Adrenal gland (tissue), 12 donors: ENCODE measurements around the gene TXNDC2. TPM values are rescaled to one million over a fixed set of nuclear protein-coding genes. Genes with fewer than 3 reads are reported as not detected.
A peak's percentile ranks its signal among the peaks of the same experiment; 100 is the strongest.

ENCODE experiments used
- DNase-seq, 7 donors: peaks; one replicate each; pipeline ENCODE4 v3.0.0-alpha.2; 2019 to 2020
- H3K27ac ChIP-seq, 5 donors: fragments of 200-600 bp; sonication (generic) in 4 of 5; 1 replicate in 3 of 5; 2 replicates in 2 of 5; pipeline versions ENCODE4 v1.5.1 to v1.8.0; 2016 to 2020; ENCODE audit warnings: mild to moderate bottlenecking in 1 of 5
- H3K27me3 ChIP-seq: fragments of 200-600 bp; 2 replicates; pipeline ENCODE4 v1.8.0; 2021
- H3K36me3 ChIP-seq, 2 donors: fragments of 200-600 bp; replicated peaks in 1 of 2; 1 replicate in 1 of 2; 2 replicates in 1 of 2; pipeline versions ENCODE4 v1.5.1 to v1.8.0; 2018 to 2022
- H3K4me1 ChIP-seq, 2 donors: fragments of 200-600 bp; replicated peaks in 1 of 2; 1 replicate in 1 of 2; 2 replicates in 1 of 2; pipeline versions ENCODE4 v1.5.1 to v1.8.0; 2018 to 2021
- H3K4me3 ChIP-seq, 4 donors: fragments of 200-600 bp; sonication (generic) in 3 of 4; one replicate each; pipeline ENCODE4 v1.5.1; 2016 to 2018
- H3K9me3 ChIP-seq, 3 donors: fragments of 200-600 bp; sonication (generic) in 1 of 3; replicated peaks in 1 of 3; 1 replicate in 2 of 3; 2 replicates in 1 of 3; pipeline versions ENCODE4 v1.5.1 to v1.8.0; 2016 to 2021
- POLR2A ChIP-seq, 2 donors: fragments of 450-650 bp; IDR thresholded peaks; one replicate each; pipeline ENCODE4 v1.6.1; 2017; ENCODE audit warnings: antibody characterized with exemption in 2 of 2, mild to moderate bottlenecking in 2 of 2, moderate library complexity in 1 of 2
- WGBS, 4 donors: extraction: QIAGEN DNeasy Blood & Tissue Kit in 2 of 4; methylation state at CpG; one replicate each; pipeline versions ENCODE4 v1.1.5 to v1.1.7; 2013 to 2017; 5-methylcytosine and 5-hydroxymethylcytosine counted together
- intact Hi-C, 2 donors: fragments of 100-400 bp; cut with DNase I; formaldehyde crosslinking; loops; one replicate each; pipeline versions ENCODE4 v1.14.1 to v1.15.0; 2022 to 2023
- polyA plus RNA-seq, 3 donors: library from polyadenylated mRNA; stranded (reverse); fragments of 200-250 nt in 2 of 3; fragments of 350-450 nt in 1 of 3; fragmentation: Illumina TruSeq in 1 of 3; extraction: RNeasy Lipid Tissue Mini Kit (QIAGEN cat#74804) in 1 of 3; gene quantifications; one replicate each; pipeline ENCODE4 v1.2.3, GENCODE V29; 2013 to 2014
- total RNA-seq, 9 donors: library from RNA; depleted of rRNA in 4 of 9; stranded (reverse); fragments of >200 nt in 4 of 9; fragments of 120-200 nt in 1 of 9; fragmentation: NEBNext Ultra II Directional in 1 of 9; extraction: Animal tissue kit (Norgen Biotek cat#: 25700) in 1 of 9; gene quantifications; one replicate each; pipeline versions ENCODE4 v1.1.0 to v1.2.4, GENCODE V29; 2013 to 2023
- TF ChIP-seq, protein P1 (sequence below), 6 experiments: fragments of 450-650 bp in 4 of 6; fragments of 200-600 bp in 2 of 6; sonication (generic) in 1 of 6; IDR thresholded peaks; 1 replicate in 5 of 6; 2 replicates in 1 of 6; pipeline versions ENCODE4 v1.5.1 to v1.8.0; 2016 to 2021; ENCODE audit warnings: antibody characterized with exemption in 6 of 6, mild to moderate bottlenecking in 2 of 6, moderate library complexity in 1 of 6
- donor health status: healthy with polysubstance abuse.
- donor health status: Bipolar disorder and iron deficiency.
- donor health status: DM: yes; HTN: yes; CAD: no.
- donor health status: DM: no; HTN: no; CAD: no.
- donor health status: DM: no; HTN: no; CAD: no.
- donor health status: DM: yes; HTN: yes; CAD: no.

Gene TXNDC2
- total and polyA plus RNA-seq, 12 donors, result 0.08 to 0.43 (median 0.22) TPM; not detected in 5

DNA sequence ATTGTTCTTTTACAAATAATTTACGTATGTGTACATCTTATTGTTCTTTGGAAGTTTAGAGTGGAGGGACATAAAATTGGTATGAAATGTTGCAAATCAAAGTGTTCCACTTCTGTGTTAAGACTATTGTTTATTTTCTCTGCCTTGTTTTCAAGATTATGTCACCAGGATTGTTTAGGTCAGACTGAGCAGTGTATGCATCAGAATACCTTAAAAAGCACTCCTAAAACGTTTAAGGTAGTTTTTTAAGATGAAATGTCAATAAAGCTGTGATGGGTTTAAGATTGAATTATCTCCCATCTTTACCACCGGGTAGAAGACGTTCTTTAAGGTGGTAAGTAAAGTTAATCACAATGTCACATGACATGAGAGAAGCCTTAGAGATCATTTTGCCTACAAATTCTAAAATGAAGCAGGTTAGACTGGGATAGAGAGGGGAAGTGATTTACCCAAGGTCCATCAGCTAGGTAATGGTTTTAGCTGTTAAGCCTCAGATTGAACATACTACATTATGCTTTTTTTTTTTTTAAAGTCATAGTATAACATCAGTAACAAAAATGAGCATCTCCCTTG, 38.7 kb downstream of the TXNDC2 start:
- Histone ChIP-seq H3K27ac (peak overlapping the region in 2 of 5 donors; percentile 44 to 53), H3K9me3 (no peaks in the 10 kb centered on the region), H3K27me3 (no peaks in the 10 kb centered on the region), H3K36me3 (no peaks in the 10 kb centered on the region), H3K4me3 (peak overlapping the region in 1 of 4 donors; percentile 22), H3K4me1 (peaks cover 72 to 100% of the 10 kb centered on the region in 2 donors)
- 27 to 39% (median 32%) methylated on average over 4 of the region's 4 CpGs for WGBS, 4 donors
- no peak for DNase-seq
- TF ChIP-seq POLR2A (IDR thresholded peaks at IDR 0.05), result no peak
- TF ChIP-seq, protein P1, sequence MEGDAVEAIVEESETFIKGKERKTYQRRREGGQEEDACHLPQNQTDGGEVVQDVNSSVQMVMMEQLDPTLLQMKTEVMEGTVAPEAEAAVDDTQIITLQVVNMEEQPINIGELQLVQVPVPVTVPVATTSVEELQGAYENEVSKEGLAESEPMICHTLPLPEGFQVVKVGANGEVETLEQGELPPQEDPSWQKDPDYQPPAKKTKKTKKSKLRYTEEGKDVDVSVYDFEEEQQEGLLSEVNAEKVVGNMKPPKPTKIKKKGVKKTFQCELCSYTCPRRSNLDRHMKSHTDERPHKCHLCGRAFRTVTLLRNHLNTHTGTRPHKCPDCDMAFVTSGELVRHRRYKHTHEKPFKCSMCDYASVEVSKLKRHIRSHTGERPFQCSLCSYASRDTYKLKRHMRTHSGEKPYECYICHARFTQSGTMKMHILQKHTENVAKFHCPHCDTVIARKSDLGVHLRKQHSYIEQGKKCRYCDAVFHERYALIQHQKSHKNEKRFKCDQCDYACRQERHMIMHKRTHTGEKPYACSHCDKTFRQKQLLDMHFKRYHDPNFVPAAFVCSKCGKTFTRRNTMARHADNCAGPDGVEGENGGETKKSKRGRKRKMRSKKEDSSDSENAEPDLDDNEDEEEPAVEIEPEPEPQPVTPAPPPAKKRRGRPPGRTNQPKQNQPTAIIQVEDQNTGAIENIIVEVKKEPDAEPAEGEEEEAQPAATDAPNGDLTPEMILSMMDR (IDR thresholded peaks at IDR 0.05), result no peak
- intact Hi-C loops, result loop anchor here in 1 of 2 donors (10.0 kb wide), 1 partner anchor 50 kb away; no protein-coding TSS in a partner anchor

DNA sequence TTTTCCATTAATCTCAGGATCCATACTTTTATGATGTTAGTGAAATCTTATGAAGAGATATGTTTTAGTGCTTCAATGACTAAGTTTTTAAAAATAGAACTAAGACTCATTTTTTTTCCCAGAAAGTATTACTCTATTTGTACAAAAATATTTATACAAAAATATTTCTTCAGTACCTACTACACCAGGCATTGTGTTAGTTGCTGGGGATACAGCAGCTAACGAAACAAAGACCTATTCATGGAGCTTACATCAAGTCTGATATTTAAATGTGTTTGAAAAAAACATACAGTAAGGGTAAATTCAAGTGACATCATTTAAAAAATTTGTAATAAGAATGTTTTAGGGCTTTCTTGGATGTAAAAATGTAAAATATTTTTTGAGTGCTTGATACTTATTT, 39.6 kb downstream of the TXNDC2 start:
- H3K4me3 ChIP-seq, result peak overlapping the region in 1 of 4 donors; percentile 13
- intact Hi-C loops, result loop anchor here in 1 of 2 donors (10.0 kb wide), 1 partner anchor 51 kb away; no protein-coding TSS in a partner anchor
- peak overlapping the region in 4 of 5 donors; percentile 13 to 53 (median 30) for H3K27ac ChIP-seq

DNA sequence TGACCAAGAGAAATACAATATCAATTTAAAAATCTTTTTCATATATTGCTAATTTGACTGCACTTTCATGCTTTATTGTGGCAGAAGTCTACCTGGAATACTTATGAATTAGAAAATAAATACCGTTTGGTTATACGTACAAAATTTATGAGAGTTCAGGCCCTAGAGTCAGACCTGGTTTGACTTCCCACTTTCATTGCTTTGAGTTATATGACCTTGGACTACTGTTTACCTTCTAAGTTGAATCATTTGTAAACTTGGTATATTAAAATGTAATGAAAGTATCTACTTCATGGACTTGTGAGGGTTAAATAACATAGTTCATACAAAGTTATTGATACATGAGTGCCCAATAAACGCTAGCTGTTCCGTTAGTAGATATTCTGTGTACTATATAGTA, 40.0 kb downstream of the TXNDC2 start:
- Histone ChIP-seq H3K27ac (peak overlapping the region in 3 of 5 donors; percentile 13 to 53 (median 44)), H3K4me1 (peaks cover 59 to 100% of the 10 kb centered on the region in 2 donors), H3K27me3 (no peaks in the 10 kb centered on the region), H3K36me3 (no peaks in the 10 kb centered on the region), H3K4me3 (peak overlapping the region in 1 of 4 donors; percentile 13), H3K9me3 (no peaks in the 10 kb centered on the region)
- WGBS, 4 donors, result 59 to 68% (median 59%) methylated on average over 4 of the region's 4 CpGs
- intact Hi-C loops, result loop anchor here in 1 of 2 donors (10.0 kb wide), 1 partner anchor 51 kb away; no protein-coding TSS in a partner anchor
- DNase-seq, result no peak
- no peak for TF ChIP-seq POLR2A (IDR thresholded peaks at IDR 0.05)
- TF ChIP-seq, protein P1 (IDR thresholded peaks at IDR 0.05), result no peak

More for the DNA sequence above, 39.6 kb downstream of the TXNDC2 start:
- Histone ChIP-seq H3K4me1 (peaks cover 63 to 100% of the 10 kb centered on the region in 2 donors), H3K9me3 (no peaks in the 10 kb centered on the region), H3K36me3 (no peaks in the 10 kb centered on the region), H3K27me3 (no peaks in the 10 kb centered on the region)
- DNase-seq, result no peak
- WGBS, 4 donors, result 48 to 71% (median 49%) methylated on average over 1 of the region's 1 CpG
- TF ChIP-seq, protein P1 (IDR thresholded peaks at IDR 0.05), result no peak
- peak in 1 of 2 donors; percentile 16 for TF ChIP-seq POLR2A (IDR thresholded peaks at IDR 0.05)

- WGBS, 4 donors, result 68 to 85% (median 76%) methylated on average over 2 of the region's 2 CpGs
These were observed 40.6 kb downstream of the TXNDC2 start for GRCh38 chr18:9926223-9926894.

More at GRCh38 chr18:9926223-9926894, 40.6 kb downstream of the TXNDC2 start:
- intact Hi-C loops, result loop anchor here in 1 of 2 donors (10.0 kb wide), 1 partner anchor 52 kb away; no protein-coding TSS in a partner anchor
- Histone ChIP-seq H3K9me3 (no peaks in the 10 kb centered on the region), H3K27ac (peak overlapping the region in 3 of 5 donors; percentile 44 to 54 (median 53)), H3K36me3 (no peaks in the 10 kb centered on the region), H3K4me3 (no peak overlapping the region), H3K27me3 (no peaks in the 10 kb centered on the region), H3K4me1 (peaks cover 53 to 100% of the 10 kb centered on the region in 2 donors)
- TF ChIP-seq, protein P1 (IDR thresholded peaks at IDR 0.05), result no peak
- no peak for TF ChIP-seq POLR2A (IDR thresholded peaks at IDR 0.05)
- no peak for DNase-seq
